DND-41 (cell line): ENCODE results near the gene EPB41L3.

Source experiments
- ATAC-seq: fragments of 200-7000 bp; cut with Tn5 transposase; 3 replicates; pipeline ENCODE4 v1.9.1; 2021; ENCODE audit warnings: low read depth; ENCODE audit not compliant: insufficient read depth
- DNase-seq: peaks from one replicate; pipeline ENCODE4 v3.0.0-alpha.2; 2020
- H2AFZ ChIP-seq: 2 replicates; pipeline ENCODE4 v1.6.0; 2012; ENCODE audit warnings: low read depth, low read length
- H3K27ac ChIP-seq: 2 replicates; pipeline ENCODE4 v1.5.1; 2012; ENCODE audit warnings: low read length, inconsistent platforms
- H3K27me3 ChIP-seq: fragments of 200-600 bp; sonication (generic); 2 replicates; pipeline ENCODE4 v1.6.0; 2012; ENCODE audit warnings: low read length, mild to moderate bottlenecking, inconsistent platforms; ENCODE audit not compliant: insufficient read depth, poor library complexity
- H3K36me3 ChIP-seq: 2 replicates; pipeline ENCODE4 v1.5.1; 2012; ENCODE audit warnings: low read length, inconsistent platforms; ENCODE audit not compliant: insufficient read depth
- H3K4me1 ChIP-seq: 2 replicates; pipeline ENCODE4 v1.5.1; 2012; ENCODE audit warnings: mild to moderate bottlenecking, low read length; ENCODE audit not compliant: insufficient read depth
- H3K4me2 ChIP-seq: 2 replicates; pipeline ENCODE4 v1.6.0; 2012; ENCODE audit warnings: mild to moderate bottlenecking, moderate library complexity, low read length, inconsistent platforms; ENCODE audit not compliant: insufficient read depth
- H3K4me3 ChIP-seq, 2 experiments: fragments of 200-600 bp in 1 of 2; shearing (Covaris generic) in 1 of 2; 2 replicates each; pipeline ENCODE4 v1.5.1; 2012 to 2016; ENCODE audit warnings: inconsistent platforms in 2 of 2, low read length in 2 of 2, mild to moderate bottlenecking in 2 of 2, low read depth in 1 of 2, moderate library complexity in 1 of 2
- H3K79me2 ChIP-seq: 2 replicates; pipeline ENCODE4 v1.6.0; 2012; ENCODE audit warnings: low read length, inconsistent platforms; ENCODE audit not compliant: insufficient read depth
- H3K9ac ChIP-seq: 2 replicates; pipeline ENCODE4 v1.6.0; 2012; ENCODE audit warnings: low read depth, mild to moderate bottlenecking, inconsistent platforms, low read length, moderate library complexity
- H3K9me3 ChIP-seq: 2 replicates; pipeline ENCODE4 v1.5.1; 2012; ENCODE audit warnings: low read length, moderate library complexity, mild to moderate bottlenecking, inconsistent platforms; ENCODE audit not compliant: insufficient read depth, severe bottlenecking
- H4K20me1 ChIP-seq: 2 replicates; pipeline ENCODE4 v1.6.0; 2012; ENCODE audit warnings: low read length; ENCODE audit not compliant: insufficient read depth
- CTCF ChIP-seq: IDR thresholded peaks from 2 replicates; pipeline ENCODE4 v1.5.1; 2012; ENCODE audit warnings: borderline replicate concordance, low read length, moderate library complexity, mild to moderate bottlenecking; ENCODE audit not compliant: poor library complexity, severe bottlenecking; ENCODE audit errors: extremely low read depth
- EZH2 ChIP-seq: IDR thresholded peaks from 3 replicates; pipeline ENCODE4 v1.6.1; 2012; ENCODE audit warnings: borderline replicate concordance, low read depth, mild to moderate bottlenecking, moderate library complexity, low read length, inconsistent platforms; ENCODE audit not compliant: severe bottlenecking

EPB41L3 gene

GRCh38 chr18:5395860-5396448 lies 147.8 kb downstream of the EPB41L3 start:
- TF ChIP-seq CTCF (no peak), EZH2 (no peak)
- H3K27ac ChIP-seq = no peak overlapping the region
- ATAC-seq (no peak), DNase-seq (no peak)
- no peak overlapping the region for H3K9ac ChIP-seq
- H3K36me3 ChIP-seq = no peaks in the 10 kb centered on the region
- no peak overlapping the region for H3K4me2 ChIP-seq
- no peak overlapping the region for H2AFZ ChIP-seq
- H3K4me1 ChIP-seq = no peaks in the 10 kb centered on the region
- H4K20me1 ChIP-seq = no peaks in the 10 kb centered on the region
- H3K27me3 ChIP-seq = no peaks in the 10 kb centered on the region
- H3K79me2 ChIP-seq = no peaks in the 10 kb centered on the region
- no peaks in the 10 kb centered on the region for H3K9me3 ChIP-seq
- H3K4me3 ChIP-seq = no peak overlapping the region

GRCh38 chr18:5393779-5394178 lies 150.0 kb downstream of the EPB41L3 start:
- Histone ChIP-seq H3K4me3 (no peak overlapping the region), H3K9me3 (no peaks in the 10 kb centered on the region), H3K27ac (no peak overlapping the region), H3K9ac (no peak overlapping the region), H3K4me1 (no peaks in the 10 kb centered on the region), H3K27me3 (no peaks in the 10 kb centered on the region), H4K20me1 (no peaks in the 10 kb centered on the region), H3K4me2 (no peak overlapping the region), H2AFZ (no peak overlapping the region), H3K79me2 (no peaks in the 10 kb centered on the region), H3K36me3 (no peaks in the 10 kb centered on the region)
- no peak for DNase-seq
- TF ChIP-seq CTCF (no peak), EZH2 (no peak)
- no peak for ATAC-seq

- H3K27me3 ChIP-seq = no peaks in the 10 kb centered on the region
- H3K9ac ChIP-seq = no peak overlapping the region
- TF ChIP-seq EZH2 = no peak
- no peak for TF ChIP-seq CTCF
- no peaks in the 10 kb centered on the region for H3K9me3 ChIP-seq
- H4K20me1 ChIP-seq = no peaks in the 10 kb centered on the region
- H3K36me3 ChIP-seq = no peaks in the 10 kb centered on the region
- no peak overlapping the region for H3K4me2 ChIP-seq
- H3K27ac ChIP-seq = no peak overlapping the region
- H2AFZ ChIP-seq = no peak overlapping the region
- ATAC-seq = no peak
- DNase-seq = no peak
- H3K4me1 ChIP-seq = no peaks in the 10 kb centered on the region
- H3K4me3 ChIP-seq = no peak overlapping the region
- H3K79me2 ChIP-seq = no peaks in the 10 kb centered on the region
Observed at GRCh38 chr18:5391409-5391808, 152.4 kb downstream of the EPB41L3 start.

GRCh38 chr18:5389356-5389755 lies 154.4 kb downstream of the EPB41L3 start:
- Histone ChIP-seq H3K4me2 (no peak overlapping the region), H3K4me1 (no peaks in the 10 kb centered on the region), H2AFZ (no peak overlapping the region), H3K27ac (no peak overlapping the region), H3K9me3 (no peaks in the 10 kb centered on the region), H3K4me3 (no peak overlapping the region), H3K9ac (no peak overlapping the region), H3K27me3 (no peaks in the 10 kb centered on the region), H4K20me1 (no peaks in the 10 kb centered on the region), H3K79me2 (no peaks in the 10 kb centered on the region), H3K36me3 (no peaks in the 10 kb centered on the region)
- no peak for TF ChIP-seq CTCF
- TF ChIP-seq EZH2 = no peak
- DNase-seq (no peak), ATAC-seq (no peak)
